ENCODE data around the gene RRP1. TPM values are rescaled to one million over a fixed set of nuclear protein-coding genes. Genes with fewer than 3 reads are reported as not detected.
"Not testable (repeated sequence)": the region's sequence is repeated elsewhere in the genome, so short reads cannot be mapped to it uniquely, and the experiment has no call there.

The RRP1 gene
- polyA plus RNA-seq, 12 donors, result 14.4 to 32.8 (median 17.7) TPM; not detected in 1

DNA sequence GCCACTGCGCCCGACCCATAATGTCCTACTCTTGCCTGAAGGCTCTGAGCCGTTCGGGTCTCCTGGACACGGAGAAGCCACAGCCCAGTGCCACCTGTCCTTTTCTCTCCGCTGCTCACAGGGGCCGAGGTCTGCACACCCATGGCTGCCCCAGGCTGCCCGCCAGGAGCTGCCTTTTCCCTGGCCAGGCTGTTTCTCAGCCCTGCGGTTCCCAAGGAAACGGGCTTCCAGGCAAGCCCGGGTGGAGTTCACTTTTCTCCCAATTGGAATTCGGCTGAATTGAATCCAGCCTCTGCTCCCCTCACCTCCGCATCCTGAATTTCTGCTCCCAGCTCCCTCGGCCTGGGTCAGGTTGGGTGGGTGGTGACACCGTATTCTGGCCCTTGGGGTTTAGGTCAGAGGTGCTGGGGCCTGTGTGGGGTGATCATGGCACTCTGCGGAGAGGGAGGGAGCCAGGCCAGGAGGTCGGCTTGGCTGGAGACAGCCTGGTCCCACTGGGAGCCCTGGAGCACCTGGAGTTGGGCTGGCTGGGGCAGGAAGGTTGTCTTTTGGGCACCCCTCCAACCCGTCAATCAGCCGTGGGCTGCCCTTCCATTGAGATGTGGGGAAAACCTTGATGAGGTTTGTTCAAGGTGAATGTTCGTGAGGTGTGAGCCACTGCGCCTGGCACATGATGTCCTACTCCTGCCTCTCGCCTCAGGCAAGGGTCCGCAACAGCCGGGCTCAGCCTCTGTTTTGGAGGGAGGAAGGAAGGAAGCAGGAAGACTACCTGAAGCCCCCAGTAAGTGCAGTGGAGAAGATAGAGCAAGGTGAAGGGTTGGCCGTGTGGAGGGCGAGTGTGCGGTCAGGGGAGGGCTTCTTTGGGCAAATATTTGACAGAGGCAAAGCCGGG, 25.1 kb downstream of the RRP1 start:
- no peak for DNase-seq

GRCh38 chr21:43815107-43815613, 25.8 kb downstream of the RRP1 start:
- no peak for DNase-seq

- DNase-seq, result no peak
These were observed 26.6 kb downstream of the RRP1 start for GRCh38 chr21:43815991-43816390.

GRCh38 chr21:43816611-43817071, 27.3 kb downstream of the RRP1 start:
- no peak for DNase-seq

DNA sequence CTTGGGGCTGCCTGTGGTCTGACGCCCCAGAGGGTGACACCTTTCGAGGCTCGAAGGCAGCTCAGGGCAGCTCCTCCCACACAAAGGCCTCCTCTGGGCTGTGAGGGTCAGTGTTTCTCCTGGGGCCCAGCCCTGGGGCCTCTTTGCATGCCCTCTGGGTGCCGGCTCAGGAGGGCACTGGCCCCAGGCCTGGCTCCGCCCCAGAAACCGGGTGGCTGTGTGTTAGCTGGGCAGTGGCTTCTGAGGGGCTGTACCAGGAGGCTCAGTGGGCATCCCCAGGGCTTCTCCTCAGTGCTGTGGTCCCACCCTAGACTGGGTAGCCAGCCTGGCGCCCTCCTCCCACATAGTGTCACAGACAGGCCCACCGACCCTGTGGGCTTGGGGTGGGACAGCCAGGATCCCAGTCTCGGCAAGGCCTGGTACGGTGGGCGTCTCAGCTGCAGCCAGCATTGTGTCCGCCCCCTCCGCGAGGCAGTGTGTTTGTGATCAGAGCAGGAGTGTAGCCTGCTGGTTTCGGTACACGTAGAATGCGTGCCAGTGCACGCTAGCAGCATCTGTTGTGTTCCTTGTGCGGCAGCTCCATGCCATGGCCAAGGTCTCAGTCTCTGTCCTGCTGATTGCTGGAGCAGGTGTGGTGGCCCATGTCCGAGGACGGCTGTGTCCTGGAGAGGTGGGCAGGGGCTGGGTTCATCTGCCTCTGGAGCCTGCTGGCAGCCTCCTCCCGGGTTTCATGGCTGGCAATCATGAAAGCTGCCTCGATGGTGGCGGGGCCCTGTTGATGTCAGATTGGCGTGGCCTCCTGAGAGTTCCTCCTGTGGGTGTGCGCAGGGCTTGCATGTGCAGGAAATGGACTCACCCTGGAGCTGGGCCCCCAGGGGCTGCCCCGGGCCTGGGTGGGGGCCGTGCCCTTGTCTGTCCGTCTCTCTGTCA, 28.0 kb downstream of the RRP1 start:
- no peak for DNase-seq

GRCh38 chr21:43818685-43819084, 29.3 kb downstream of the RRP1 start:
- no peak for DNase-seq

DNA sequence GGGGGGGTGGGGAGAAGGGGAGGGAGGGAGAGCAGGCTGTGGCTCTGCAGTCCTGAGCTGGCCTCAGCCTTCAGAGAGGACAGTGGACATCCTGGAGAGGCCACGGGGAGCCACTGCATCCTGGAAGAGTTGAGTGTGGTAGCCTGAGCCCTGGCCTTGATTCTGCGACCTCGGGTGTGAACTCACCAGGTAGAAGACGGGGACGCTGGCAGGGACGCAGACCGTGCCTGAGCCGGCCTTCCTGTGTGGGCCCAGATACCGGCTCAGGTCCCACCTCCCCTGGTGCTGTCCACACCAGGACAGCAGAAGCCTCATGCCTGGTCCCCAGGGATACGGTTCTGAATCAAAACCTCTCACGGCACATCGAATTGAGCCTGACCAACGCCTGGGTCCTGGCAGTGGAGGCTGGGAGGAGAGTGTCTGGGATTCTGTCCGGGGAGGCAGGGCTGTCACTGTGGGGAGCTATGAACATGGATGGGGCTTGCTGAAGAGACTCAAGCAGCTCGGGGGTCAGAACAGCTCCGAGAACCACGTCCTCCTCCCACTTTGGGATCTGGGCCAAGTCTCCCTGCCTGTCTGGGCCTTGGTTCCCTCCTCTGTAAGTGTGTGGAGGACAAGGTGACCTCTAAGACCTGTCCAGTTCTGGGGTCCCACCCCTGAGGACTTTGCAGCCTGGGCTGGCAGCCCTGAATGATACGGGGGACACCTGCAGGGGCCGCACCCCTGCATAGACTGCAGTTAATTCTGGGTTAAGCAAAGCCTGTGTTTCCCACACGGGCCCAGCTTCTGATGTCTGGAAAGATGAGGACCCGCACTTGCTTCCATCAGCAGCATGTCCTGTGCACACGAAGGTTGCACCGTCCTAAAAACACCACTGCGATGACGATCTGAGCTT, 30.4 kb downstream of the RRP1 start:
- DNase-seq, result no peak

DNA sequence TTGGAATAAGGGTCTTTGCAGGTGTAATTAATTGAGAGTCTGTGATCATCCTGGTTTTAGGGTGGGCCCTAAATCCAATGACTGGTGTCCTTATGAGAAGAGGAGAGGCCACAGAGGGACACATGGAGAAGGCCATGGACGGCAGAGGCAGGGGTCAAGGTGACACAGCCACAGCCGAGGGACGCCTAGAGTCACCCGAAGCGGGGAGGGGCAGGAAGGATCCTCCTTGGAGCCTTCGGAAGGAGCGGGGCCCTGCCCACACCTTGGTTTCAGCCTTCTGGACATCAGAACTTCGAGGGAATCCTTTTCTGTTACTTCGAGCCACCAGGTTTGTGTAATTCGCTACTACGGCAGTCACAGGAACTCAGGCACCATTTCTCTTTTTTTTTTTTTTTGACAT, 31.1 kb downstream of the RRP1 start:
- no peak for DNase-seq

DNA sequence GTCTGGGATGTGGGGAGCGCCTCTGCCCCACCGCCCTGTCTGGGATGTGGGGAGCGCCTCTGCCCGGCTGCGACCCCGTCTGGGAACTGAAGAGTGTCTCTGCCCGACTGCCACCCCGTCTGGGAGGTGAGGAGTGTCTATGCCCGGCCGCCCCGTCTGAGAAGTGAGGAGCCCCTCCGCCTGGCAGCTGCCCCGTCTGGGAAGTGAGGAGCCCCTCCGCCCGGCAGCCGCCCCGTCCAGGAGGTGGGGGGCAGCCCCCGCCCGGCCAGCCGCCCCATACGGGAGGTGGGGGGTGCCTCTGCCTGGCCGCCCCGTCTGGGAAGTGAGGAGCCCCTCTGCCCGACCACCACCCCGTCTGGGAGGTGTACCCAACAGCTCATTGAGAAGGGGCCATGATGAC, 32.8 kb downstream of the RRP1 start:
- not testable (repeated sequence) for DNase-seq

DNA sequence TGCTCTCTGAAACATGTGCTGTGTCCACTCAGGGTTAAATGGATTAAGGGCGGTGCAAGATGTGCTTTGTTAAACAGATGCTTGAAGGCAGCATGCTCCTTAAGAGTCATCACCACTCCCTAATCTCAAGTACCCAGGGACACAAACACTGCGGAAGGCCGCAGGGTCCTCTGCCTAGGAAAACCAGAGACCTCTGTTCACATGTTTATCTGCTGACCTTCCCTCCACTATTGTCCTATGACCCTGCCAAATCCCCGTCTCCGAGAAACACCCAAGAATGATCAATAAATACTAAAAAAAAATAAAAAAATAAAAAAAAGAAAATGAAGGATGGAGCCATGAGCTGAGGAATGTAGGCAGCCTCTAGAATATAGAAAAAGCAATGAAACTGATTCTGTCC, 33.4 kb downstream of the RRP1 start:
- not testable (repeated sequence) for DNase-seq

- no peak for DNase-seq
These were observed 35.2 kb downstream of the RRP1 start for GRCh38 chr21:43824333-43825241.

DNA sequence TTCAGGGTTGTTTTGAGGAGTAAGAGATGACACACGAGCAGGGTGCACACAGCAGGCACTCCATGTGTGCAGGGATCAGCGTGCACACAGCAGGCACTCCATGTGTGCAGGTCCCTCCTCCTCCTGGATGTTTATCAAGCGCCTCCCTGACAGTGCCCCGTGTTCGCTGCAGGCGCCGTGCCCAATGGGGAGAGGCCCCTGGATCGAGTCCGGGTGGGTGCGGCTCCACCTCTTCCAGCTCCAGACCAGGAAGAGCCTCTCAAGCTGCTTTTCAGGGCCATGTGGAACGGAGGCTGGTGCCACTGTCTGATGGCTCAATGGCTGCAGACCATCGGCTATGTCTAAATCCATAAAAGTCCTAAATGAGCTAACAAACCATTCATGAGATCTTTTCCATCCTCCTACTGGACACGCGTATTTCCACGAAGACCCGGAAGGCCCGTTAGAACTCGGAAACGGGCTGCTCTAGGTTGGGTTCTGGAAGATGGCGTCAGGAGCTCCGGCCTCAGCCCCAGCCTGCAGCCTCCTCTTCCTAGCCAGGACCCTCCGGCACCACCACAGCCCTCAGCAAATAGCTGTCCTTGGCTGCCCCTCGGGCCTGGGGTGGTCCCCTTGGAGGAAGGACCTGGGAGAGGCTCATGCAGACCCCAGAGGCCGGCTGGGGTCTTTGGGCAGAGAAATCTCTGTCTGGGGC, 36.0 kb downstream of the RRP1 start:
- no peak for DNase-seq

DNA sequence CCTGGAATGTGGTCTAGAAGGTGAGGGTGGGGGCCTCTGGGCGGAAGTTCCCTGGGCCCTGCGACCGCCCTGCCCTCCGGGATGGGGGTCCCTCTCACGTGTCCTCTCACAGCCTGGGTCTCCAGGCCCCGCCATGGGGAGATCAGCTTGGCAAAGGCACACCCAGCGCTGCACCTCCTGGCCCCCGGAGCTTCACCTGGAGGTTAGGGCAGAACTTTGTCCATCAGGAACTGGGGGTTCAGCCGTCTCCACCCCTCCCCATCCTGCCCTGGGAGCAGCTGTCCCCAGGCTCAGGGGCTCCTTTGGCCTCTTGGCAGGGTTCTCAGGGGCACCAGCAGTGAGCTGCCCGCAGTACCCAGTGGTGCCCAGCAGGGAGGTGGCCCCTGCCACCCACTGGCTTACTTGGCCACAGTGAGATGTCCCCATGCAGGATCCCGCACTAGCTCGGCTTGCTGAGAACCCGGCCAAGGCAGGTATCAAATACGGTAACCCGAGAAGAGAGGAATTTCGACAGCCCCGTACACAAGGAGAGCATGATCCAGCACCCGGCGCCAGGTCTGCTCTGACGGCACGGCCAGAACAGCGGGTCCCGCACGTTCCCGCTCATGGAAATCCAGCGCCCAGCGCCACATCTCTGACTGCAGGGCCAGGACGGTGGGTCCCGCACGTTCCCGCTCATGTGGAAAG, 36.7 kb downstream of the RRP1 start:
- no peak for DNase-seq

GRCh38 chr21:43826623-43826974, 37.2 kb downstream of the RRP1 start:
- DNase-seq, result no peak

DNA sequence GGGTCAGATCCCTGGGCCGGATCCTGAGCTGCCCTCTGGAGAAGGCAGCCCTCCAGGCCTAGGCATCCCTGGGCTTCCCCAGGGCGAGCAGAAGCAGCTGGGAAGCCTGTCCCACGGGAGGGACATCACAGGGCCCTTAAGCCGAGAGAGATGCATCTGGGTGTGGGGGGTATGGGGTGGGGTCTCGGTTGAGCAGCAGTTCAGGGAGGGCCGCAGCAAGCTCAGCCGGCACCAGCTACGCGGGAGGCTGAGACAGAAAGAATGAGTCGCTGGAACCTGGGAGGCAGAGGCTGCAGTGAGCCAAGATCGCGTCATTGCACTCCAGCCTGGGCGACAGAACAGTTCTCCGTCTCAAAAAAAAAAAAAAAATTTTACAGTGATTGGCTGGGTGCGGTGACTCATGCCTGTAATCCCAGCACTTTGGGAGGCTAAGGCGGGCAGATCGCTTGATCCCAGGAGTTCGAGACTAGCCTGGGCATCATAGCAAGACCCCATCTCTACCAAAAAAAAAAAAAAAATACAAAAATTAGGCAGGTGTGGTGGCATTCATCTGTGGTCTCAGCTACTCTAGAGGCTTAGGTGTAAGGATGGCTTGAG, 37.7 kb downstream of the RRP1 start:
- DNase-seq, result peak; percentile 36

DNA sequence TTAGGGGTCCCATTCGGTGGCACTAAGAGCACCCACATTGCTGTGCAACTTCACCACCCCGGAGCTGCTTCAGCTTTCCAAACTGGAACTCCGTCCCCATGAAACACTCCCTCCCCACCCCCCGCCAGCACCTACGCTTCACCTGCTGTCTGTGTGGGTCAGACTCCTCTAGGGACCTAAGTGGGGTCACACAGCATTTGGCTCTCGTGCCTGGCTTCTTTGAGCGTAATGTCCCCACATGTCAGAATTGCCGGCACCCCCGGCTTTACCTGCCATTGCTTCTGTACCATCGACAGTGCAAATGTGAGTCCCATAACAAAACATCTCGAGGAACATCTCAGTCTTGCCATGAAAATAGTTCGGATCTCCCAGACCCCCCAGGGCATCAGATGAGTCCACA, 39.8 kb downstream of the RRP1 start:
- DNase-seq, result no peak

- no peak for DNase-seq
These were observed 40.3 kb downstream of the RRP1 start for GRCh38 chr21:43829575-43830119.

DNA sequence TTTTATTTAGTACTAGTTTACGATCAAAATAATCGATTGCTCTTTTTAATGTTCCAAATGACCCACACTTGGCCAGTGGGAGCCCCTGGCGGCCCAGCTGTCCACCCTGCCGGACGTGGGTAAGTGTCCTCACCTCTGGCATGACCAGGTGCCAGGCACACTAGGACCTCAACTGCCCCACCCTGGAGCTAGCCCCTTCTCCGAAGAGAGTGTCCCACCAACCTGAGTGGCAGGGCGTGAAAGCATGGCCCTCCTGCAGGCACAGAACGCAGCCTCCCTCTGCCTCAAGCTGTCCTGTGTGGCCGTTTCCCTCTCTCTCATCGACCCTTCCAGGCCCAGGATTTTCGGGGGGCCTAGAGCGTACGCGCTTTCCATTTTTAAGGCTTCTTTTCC, 42.8 kb downstream of the RRP1 start:
- DNase-seq, result no peak
